A549 (cell line): ENCODE measurements around the gene RIPPLY3. TPM values are rescaled to one million over a fixed set of nuclear protein-coding genes. Genes with fewer than 3 reads are reported as not detected.

ENCODE experiments used
- ATAC-seq, 2 experiments: fragments of 200-7000 bp in 1 of 2; fragments of >200 bp in 1 of 2; cut with Nextera tagmentation in 1 of 2; cut with Tn5 transposase in 1 of 2; 3 replicates each; pipeline versions ENCODE4 v1.8.0 to v1.9.1; 2018 to 2020; ENCODE audit warnings: mild to moderate bottlenecking in 1 of 2, moderate library complexity in 1 of 2
- CTCF ChIA-PET: fragments of 300-600 bp; sonication (Branson Sonifier 250); formaldehyde crosslinking; extraction: SDS; loops from one replicate; lab custom pipeline; 2021; ENCODE audit warnings: antibody characterized with exemption, inconsistent platforms; lab: Yijun Ruan, JAX
- POLR2A ChIA-PET: fragments of 350-600 bp; formaldehyde crosslinking; extraction: SDS; loops from one replicate; lab custom pipeline; 2021; ENCODE audit warnings: antibody characterized with exemption, inconsistent platforms; lab: Yijun Ruan, JAX
- DNase-seq, 2 experiments: peaks; one replicate each; pipeline versions ENCODE4 v3.0.0 to v3.0.0-alpha.2; 2011 to 2016; ENCODE audit warnings: low read depth in 1 of 2, low spot score in 1 of 2
- FAIRE-seq: peaks from 2 replicates; lab custom pipeline; 2011; peaks lifted over from hg19 to GRCh38; lab: Jason Lieb, UNC
- H3K27ac ChIP-seq, 2 experiments: fragments of >200 bp; sonication (Bioruptor Twin); formaldehyde crosslinking; 3 replicates each; pipeline ENCODE4 v1.5.1; 2016 to 2017
- H3K4me1 ChIP-seq: fragments of >200 bp; sonication (Bioruptor Twin); formaldehyde crosslinking; 3 replicates; pipeline ENCODE4 v1.6.1; 2016
- H3K4me2 ChIP-seq: fragments of >200 bp; sonication (Bioruptor Twin); formaldehyde crosslinking; 3 replicates; pipeline ENCODE4 v1.6.1; 2016
- H3K4me3 ChIP-seq: fragments of >200 bp; sonication (Bioruptor Twin); formaldehyde crosslinking; 3 replicates; pipeline ENCODE4 v1.5.1; 2016
- H3K9me3 ChIP-seq: fragments of >200 bp; sonication (Bioruptor Twin); formaldehyde crosslinking; 3 replicates; pipeline ENCODE4 v1.6.1; 2016
- CBX2 ChIP-seq: fragments of 200-600 bp; sonication (generic); IDR thresholded peaks from 2 replicates; pipeline ENCODE4 v1.6.1; 2016; ENCODE audit warnings: low read depth, mild to moderate bottlenecking, borderline replicate concordance
- CEBPB ChIP-seq, 2 experiments: fragments of >200 bp in 1 of 2; sonication (Bioruptor Twin) in 1 of 2; formaldehyde crosslinking in 1 of 2; IDR thresholded peaks; 2 replicates each; pipeline ENCODE4 v1.6.1; 2012 to 2016
- E2F6 ChIP-seq: IDR thresholded peaks from 2 replicates; pipeline ENCODE4 v1.6.1; 2012; ENCODE audit warnings: low read depth, borderline replicate concordance
- ESRRA ChIP-seq: fragments of 150-350 bp; IDR thresholded peaks from 2 replicates; pipeline ENCODE4 v1.6.1; 2014; ENCODE audit warnings: mild to moderate bottlenecking, low read length, borderline replicate concordance
- FOXS1 ChIP-seq: fragments of 250-450 bp; sonication (Bioruptor Pico); IDR thresholded peaks from 2 replicates; pipeline ENCODE4 v1.5.0; 2020; ENCODE audit warnings: mild to moderate bottlenecking, moderate library complexity
- GATA3 ChIP-seq: IDR thresholded peaks from 2 replicates; pipeline ENCODE4 v1.6.1; 2012; ENCODE audit warnings: borderline replicate concordance
- HDAC2 ChIP-seq: fragments of 200-600 bp; sonication (generic); IDR thresholded peaks from 2 replicates; pipeline ENCODE4 v1.6.1; 2016
- HMGXB4 ChIP-seq: fragments of 250-450 bp; sonication (Bioruptor Pico); IDR thresholded peaks from 2 replicates; pipeline ENCODE4 v1.5.0; 2021; ENCODE audit warnings: mild to moderate bottlenecking, moderate library complexity, borderline replicate concordance
- HOXA7 ChIP-seq: fragments of 250-450 bp; sonication (Bioruptor Pico); IDR thresholded peaks from 2 replicates; pipeline ENCODE4 v1.5.0; 2020; ENCODE audit warnings: mild to moderate bottlenecking, moderate library complexity
- KDM1A ChIP-seq: fragments of 200-600 bp; sonication (generic); IDR thresholded peaks from 2 replicates; pipeline ENCODE4 v1.6.1; 2016; ENCODE audit warnings: low read depth, mild to moderate bottlenecking
- KDM5A ChIP-seq: fragments of 200-600 bp; sonication (generic); IDR thresholded peaks from 2 replicates; pipeline ENCODE4 v1.6.1; 2016; ENCODE audit warnings: antibody characterized with exemption, mild to moderate bottlenecking
- MAX ChIP-seq: IDR thresholded peaks from 2 replicates; pipeline ENCODE4 v1.6.1; 2012
- NR3C1 ChIP-seq: fragments of >200 bp; sonication (Bioruptor Twin); formaldehyde crosslinking; IDR thresholded peaks from 3 replicates; pipeline ENCODE4 v1.6.1; 2017
- PHF8 ChIP-seq: fragments of 200-600 bp; sonication (generic); IDR thresholded peaks from 2 replicates; pipeline ENCODE4 v1.6.1; 2016; ENCODE audit warnings: low read depth, mild to moderate bottlenecking, antibody characterized with exemption, moderate library complexity, borderline replicate concordance
- RARB ChIP-seq: fragments of 250-450 bp; sonication (Bioruptor Pico); IDR thresholded peaks from 2 replicates; pipeline ENCODE4 v1.8.0; 2021; ENCODE audit warnings: mild to moderate bottlenecking, moderate library complexity
- RCOR1 ChIP-seq: fragments of 150-350 bp; IDR thresholded peaks from 2 replicates; pipeline ENCODE4 v1.6.1; 2014; ENCODE audit warnings: antibody characterized with exemption, low read length, low read depth
- RFX5 ChIP-seq: fragments of 450-650 bp; IDR thresholded peaks from 2 replicates; pipeline ENCODE4 v1.7.1; 2014; ENCODE audit warnings: antibody characterized with exemption, mild to moderate bottlenecking, moderate library complexity
- SMC3 ChIP-seq: fragments of >200 bp; sonication (Bioruptor Twin); formaldehyde crosslinking; IDR thresholded peaks from 3 replicates; pipeline ENCODE4 v1.6.1; 2018; ENCODE audit warnings: inconsistent platforms
- SREBF2 ChIP-seq: fragments of 450-650 bp; IDR thresholded peaks from 2 replicates; pipeline ENCODE4 v1.6.1; 2014; ENCODE audit warnings: mild to moderate bottlenecking, moderate library complexity
- TP53 ChIP-seq: fragments of 250-450 bp; sonication (Bioruptor Pico); IDR thresholded peaks from 2 replicates; pipeline ENCODE4 v1.5.0; 2021; ENCODE audit warnings: mild to moderate bottlenecking, moderate library complexity
- USF2 ChIP-seq: fragments of 450-650 bp; IDR thresholded peaks from 2 replicates; pipeline ENCODE4 v1.6.1; 2014; ENCODE audit warnings: antibody characterized with exemption
- WGBS: methylation state at CpG from one replicate; pipeline ENCODE4 v1.1.6; 2017; ENCODE audit errors: missing lambda C conversion rate; 5-methylcytosine and 5-hydroxymethylcytosine counted together
- polyA plus RNA-seq, 4 experiments: library from polyadenylated mRNA; depleted of rRNA in 3 of 4; stranded (reverse); fragments of >200 nt; fragmentation: RNase III in 1 of 4; extraction: RNeasy Plus Mini Kit Qiagen cat#74134 plus additional on column Dnase treatment in 1 of 4; gene quantifications; 2 replicates in 3 of 4; 3 replicates in 1 of 4; pipeline ENCODE4 v1.2.3, GENCODE V29; 2011 to 2017
- TF ChIP-seq, protein P1 (sequence below): fragments of >200 bp; sonication (Bioruptor Twin); formaldehyde crosslinking; IDR thresholded peaks from 3 replicates; pipeline ENCODE4 v1.5.1; 2016
- TF ChIP-seq, protein P2 (sequence below): fragments of 150-350 bp; IDR thresholded peaks from 2 replicates; pipeline ENCODE4 v1.6.1; 2014; ENCODE audit warnings: low read depth, mild to moderate bottlenecking, low read length
- TF ChIP-seq, protein P3 (sequence below): fragments of >200 bp; sonication (Bioruptor Twin); formaldehyde crosslinking; IDR thresholded peaks from 3 replicates; pipeline ENCODE4 v1.6.1; 2016

The RIPPLY3 gene
- polyA plus RNA-seq, 2 of the 4 experiments (the other 2 are of a cell fraction): 0.65 to 1.5 TPM

DNA sequence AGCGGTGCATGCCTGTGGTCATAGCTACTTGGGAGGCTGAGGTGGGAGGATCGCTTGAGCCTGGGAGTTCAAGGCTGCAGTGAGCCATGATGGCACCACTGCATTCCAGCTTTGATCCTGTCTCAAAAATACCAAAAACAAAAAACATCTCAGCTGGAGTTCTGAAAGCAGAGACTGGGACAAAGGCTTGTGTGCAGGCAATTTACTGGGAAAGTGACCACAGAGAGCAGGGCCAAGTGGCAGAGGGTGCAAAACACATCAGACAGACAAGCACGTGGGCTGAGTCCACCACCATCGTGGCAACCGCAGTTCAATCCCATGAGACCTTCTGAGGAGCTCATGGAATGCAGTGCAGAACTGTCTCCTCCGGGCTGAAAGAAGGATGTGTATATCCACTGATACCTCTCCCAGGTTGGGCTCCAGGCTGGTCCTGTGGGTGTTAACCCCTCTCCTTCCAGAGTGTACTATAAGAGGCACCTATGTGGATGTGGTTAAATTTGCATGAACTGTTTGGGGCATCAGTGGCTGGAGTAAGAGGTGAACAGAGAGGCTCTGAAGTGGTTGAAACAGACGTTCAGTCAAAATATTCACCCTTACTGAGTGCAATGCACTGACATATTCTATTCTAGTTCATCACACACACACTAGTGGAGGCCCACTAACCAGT, 55.6 kb downstream of the RIPPLY3 start:
- Histone ChIP-seq H3K4me1 (peaks cover 22% of the 10 kb centered on the region), H3K27ac (no peak overlapping the region; a peak in 1 of 6 replicates), H3K9me3 (no peaks in the 10 kb centered on the region), H3K4me2 (no peak overlapping the region), H3K4me3 (no peak overlapping the region)
- DNase-seq (no peak), FAIRE-seq (no peak), ATAC-seq (no peak)
- POLR2A ChIA-PET: no interaction called here
- 82% methylated on average over 7 of the region's 7 CpGs for WGBS
- CTCF ChIA-PET: interaction anchor here (0.6 kb wide), 1 partner anchor 71 kb away, joined by 3 read pairs; no protein-coding TSS in a partner anchor
- TF ChIP-seq ESRRA: no peak
- no peak for TF ChIP-seq KDM5A
- no peak for TF ChIP-seq HDAC2
- TF ChIP-seq NR3C1: no peak
- no peak for TF ChIP-seq FOXS1 (CRISPR knock-in tag)
- no peak for TF ChIP-seq SREBF2
- no peak for TF ChIP-seq GATA3
- TF ChIP-seq USF2: no peak

DNA sequence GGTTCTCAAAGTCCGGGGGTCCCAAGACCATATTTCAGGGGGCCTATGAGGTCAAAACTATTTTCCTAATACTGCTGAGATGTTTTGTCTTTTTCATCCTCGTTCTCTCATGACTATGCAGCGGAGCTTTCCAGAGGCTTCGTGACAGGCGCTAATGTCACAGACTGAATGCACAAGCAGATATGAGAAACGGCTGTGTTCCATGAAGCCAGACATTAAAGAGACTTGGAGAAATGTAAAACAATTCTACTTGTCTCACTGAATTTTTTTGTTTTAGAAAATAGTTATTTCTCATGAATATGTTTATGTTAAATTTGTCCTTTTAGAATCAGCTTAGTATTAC, 56.1 kb downstream of the RIPPLY3 start:
- 89% methylated on average over 6 of the region's 6 CpGs for WGBS
- ATAC-seq (no peak), FAIRE-seq (no peak), DNase-seq (no peak)
- no peak for TF ChIP-seq RARB (CRISPR knock-in tag)
- no peak for TF ChIP-seq RFX5
- no peak for TF ChIP-seq CBX2
- TF ChIP-seq MAX: no peak
- no peak for TF ChIP-seq KDM1A
- no peak for TF ChIP-seq GATA3
- TF ChIP-seq, protein P1, sequence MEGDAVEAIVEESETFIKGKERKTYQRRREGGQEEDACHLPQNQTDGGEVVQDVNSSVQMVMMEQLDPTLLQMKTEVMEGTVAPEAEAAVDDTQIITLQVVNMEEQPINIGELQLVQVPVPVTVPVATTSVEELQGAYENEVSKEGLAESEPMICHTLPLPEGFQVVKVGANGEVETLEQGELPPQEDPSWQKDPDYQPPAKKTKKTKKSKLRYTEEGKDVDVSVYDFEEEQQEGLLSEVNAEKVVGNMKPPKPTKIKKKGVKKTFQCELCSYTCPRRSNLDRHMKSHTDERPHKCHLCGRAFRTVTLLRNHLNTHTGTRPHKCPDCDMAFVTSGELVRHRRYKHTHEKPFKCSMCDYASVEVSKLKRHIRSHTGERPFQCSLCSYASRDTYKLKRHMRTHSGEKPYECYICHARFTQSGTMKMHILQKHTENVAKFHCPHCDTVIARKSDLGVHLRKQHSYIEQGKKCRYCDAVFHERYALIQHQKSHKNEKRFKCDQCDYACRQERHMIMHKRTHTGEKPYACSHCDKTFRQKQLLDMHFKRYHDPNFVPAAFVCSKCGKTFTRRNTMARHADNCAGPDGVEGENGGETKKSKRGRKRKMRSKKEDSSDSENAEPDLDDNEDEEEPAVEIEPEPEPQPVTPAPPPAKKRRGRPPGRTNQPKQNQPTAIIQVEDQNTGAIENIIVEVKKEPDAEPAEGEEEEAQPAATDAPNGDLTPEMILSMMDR: no peak
- no peaks in the 10 kb centered on the region for H3K9me3 ChIP-seq
- ChIA-PET POLR2A (no interaction called here), CTCF (no interaction called here)
- no peak overlapping the region for H3K4me2 ChIP-seq
- peaks cover 22% of the 10 kb centered on the region for H3K4me1 ChIP-seq
- H3K27ac ChIP-seq: no peak overlapping the region
- no peak overlapping the region for H3K4me3 ChIP-seq

- ATAC-seq: no peak
- Histone ChIP-seq H3K4me1 (peaks cover 22% of the 10 kb centered on the region), H3K4me3 (no peak overlapping the region), H3K27ac (no peak overlapping the region), H3K4me2 (no peak overlapping the region), H3K9me3 (no peaks in the 10 kb centered on the region)
- CTCF ChIA-PET: no interaction called here
- POLR2A ChIA-PET: no interaction called here
- no peak for FAIRE-seq
- WGBS: 43% methylated on average over 1 of the region's 1 CpG
- DNase-seq: no peak
- TF ChIP-seq, protein P2, sequence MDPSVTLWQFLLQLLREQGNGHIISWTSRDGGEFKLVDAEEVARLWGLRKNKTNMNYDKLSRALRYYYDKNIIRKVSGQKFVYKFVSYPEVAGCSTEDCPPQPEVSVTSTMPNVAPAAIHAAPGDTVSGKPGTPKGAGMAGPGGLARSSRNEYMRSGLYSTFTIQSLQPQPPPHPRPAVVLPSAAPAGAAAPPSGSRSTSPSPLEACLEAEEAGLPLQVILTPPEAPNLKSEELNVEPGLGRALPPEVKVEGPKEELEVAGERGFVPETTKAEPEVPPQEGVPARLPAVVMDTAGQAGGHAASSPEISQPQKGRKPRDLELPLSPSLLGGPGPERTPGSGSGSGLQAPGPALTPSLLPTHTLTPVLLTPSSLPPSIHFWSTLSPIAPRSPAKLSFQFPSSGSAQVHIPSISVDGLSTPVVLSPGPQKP: no peak
- TF ChIP-seq RCOR1 (no peak), GATA3 (no peak), E2F6 (no peak), TP53 (CRISPR knock-in tag) (no peak), PHF8 (no peak), HOXA7 (no peak), ESRRA (no peak), SMC3 (no peak), HMGXB4 (CRISPR knock-in tag) (no peak), CEBPB (IDR thresholded peaks at IDR 0.05) (no peak)
- TF ChIP-seq, protein P1: no peak
- TF ChIP-seq, protein P3, sequence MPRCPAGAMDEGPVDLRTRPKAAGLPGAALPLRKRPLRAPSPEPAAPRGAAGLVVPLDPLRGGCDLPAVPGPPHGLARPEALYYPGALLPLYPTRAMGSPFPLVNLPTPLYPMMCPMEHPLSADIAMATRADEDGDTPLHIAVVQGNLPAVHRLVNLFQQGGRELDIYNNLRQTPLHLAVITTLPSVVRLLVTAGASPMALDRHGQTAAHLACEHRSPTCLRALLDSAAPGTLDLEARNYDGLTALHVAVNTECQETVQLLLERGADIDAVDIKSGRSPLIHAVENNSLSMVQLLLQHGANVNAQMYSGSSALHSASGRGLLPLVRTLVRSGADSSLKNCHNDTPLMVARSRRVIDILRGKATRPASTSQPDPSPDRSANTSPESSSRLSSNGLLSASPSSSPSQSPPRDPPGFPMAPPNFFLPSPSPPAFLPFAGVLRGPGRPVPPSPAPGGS: no peak
Measured at GRCh38 chr21:37063433-37063832, 56.9 kb downstream of the RIPPLY3 start.
